HEK293 (cell line): ENCODE measurements around the gene NEUROD4.

Experiments
- CTCF ChIP-seq: fragments of 450-650 bp; formaldehyde crosslinking; IDR thresholded peaks from 2 replicates; pipeline ENCODE4 v1.5.1; 2016; ENCODE audit warnings: missing biosample characterization, missing genetic modification characterization
- REST ChIP-seq: fragments of 450-650 bp; formaldehyde crosslinking; IDR thresholded peaks from 2 replicates; pipeline ENCODE4 v1.5.1; 2016; ENCODE audit warnings: missing biosample characterization, missing genetic modification characterization
- ZBTB7A ChIP-seq: fragments of 450-650 bp; formaldehyde crosslinking; IDR thresholded peaks from 2 replicates; pipeline ENCODE4 v1.5.1; 2016; ENCODE audit warnings: low read depth, missing biosample characterization, missing genetic modification characterization
- ZBTB8A ChIP-seq: fragments of 450-650 bp; formaldehyde crosslinking; IDR thresholded peaks from 2 replicates; pipeline ENCODE4 v1.5.1; 2016; ENCODE audit warnings: missing biosample characterization, missing genetic modification characterization
- ZFHX2 ChIP-seq: fragments of 450-650 bp; formaldehyde crosslinking; conservative IDR thresholded peaks from 2 replicates; pipeline ENCODE4 v1.5.1; 2016; ENCODE audit warnings: missing biosample characterization, missing genetic modification characterization
- ZNF544 ChIP-seq: fragments of 450-650 bp; formaldehyde crosslinking; IDR thresholded peaks from 2 replicates; pipeline ENCODE4 v1.5.0; 2017; ENCODE audit warnings: missing biosample characterization, missing genetic modification characterization
- ZNF623 ChIP-seq: fragments of 450-650 bp; formaldehyde crosslinking; IDR thresholded peaks from 2 replicates; pipeline ENCODE4 v1.5.1; 2016; ENCODE audit warnings: missing biosample characterization, missing genetic modification characterization

GRCh38 chr12:54977857-54978256, 41.9 kb upstream of the NEUROD4 start:
- no peak for TF ChIP-seq ZNF623 (tag by site-specific recombination)
- TF ChIP-seq ZBTB8A (tag by site-specific recombination): no peak
- no peak for TF ChIP-seq ZFHX2
- TF ChIP-seq REST (tag by site-specific recombination): no peak
- no peak for TF ChIP-seq ZNF544 (tag by site-specific recombination)
- TF ChIP-seq CTCF (tag by site-specific recombination): no peak
- no peak for TF ChIP-seq ZBTB7A (tag by site-specific recombination)
